Jurkat, Clone E6-1 (cell line): ENCODE data around the gene ATP13A3.
A peak's percentile ranks its signal among the peaks of the same experiment; 100 is the strongest.
"Not testable (repeated sequence)": the region's sequence is repeated elsewhere in the genome, so short reads cannot be mapped to it uniquely, and the experiment has no call there.

Experiments used
- DNase-seq: peaks from one replicate; pipeline ENCODE4 v3.0.0-alpha.2; 2011; ENCODE audit warnings: low read depth, low spot score
- H3K4me3 ChIP-seq: 2 replicates; pipeline ENCODE4 v1.5.1; 2011; ENCODE audit warnings: mild to moderate bottlenecking, low read length, control low read depth, moderate library complexity

Gene ATP13A3

DNA sequence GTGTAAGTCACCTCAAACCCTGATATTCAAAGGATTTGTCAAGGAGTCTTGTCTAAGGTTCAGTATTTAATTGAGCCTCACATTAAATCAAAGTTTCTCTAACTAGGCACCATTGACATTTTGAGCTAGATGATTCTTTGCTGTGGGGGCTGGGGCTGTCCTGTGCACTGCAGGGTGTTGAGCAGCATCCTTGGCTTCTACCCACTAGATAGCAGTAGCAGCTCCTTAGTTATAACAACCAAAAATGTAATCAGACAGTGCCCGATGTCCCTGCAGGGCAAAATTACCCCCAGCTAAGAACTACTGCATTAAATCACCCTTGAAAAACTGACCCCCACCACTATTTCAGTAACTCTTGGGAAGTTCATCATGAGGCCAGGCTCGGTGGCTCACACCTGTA lies 17.3 kb upstream of the ATP13A3 start:
- no peak for DNase-seq
- H3K4me3 ChIP-seq = no peak overlapping the region

DNA sequence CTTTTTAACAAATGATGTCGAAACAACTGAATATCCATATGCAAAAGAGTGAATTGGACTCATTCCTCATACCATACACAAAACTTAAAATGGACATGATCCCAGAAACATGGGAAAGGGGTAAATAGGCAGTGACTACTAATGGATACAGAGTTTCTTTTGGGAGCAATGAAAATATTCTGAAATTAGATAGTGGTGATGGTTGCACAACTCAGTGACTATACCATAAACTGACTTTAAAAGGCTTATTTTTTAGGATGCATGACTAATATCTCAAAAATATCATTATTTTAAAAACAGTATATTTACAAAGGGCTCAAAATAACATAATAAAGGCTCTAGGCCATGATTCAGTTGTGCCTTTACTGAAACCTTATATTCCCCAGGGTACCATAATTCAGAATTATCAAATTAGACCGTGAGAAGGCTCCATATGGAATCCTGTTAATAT lies 16.3 kb upstream of the ATP13A3 start:
- no peak overlapping the region for H3K4me3 ChIP-seq
- DNase-seq = no peak

DNA sequence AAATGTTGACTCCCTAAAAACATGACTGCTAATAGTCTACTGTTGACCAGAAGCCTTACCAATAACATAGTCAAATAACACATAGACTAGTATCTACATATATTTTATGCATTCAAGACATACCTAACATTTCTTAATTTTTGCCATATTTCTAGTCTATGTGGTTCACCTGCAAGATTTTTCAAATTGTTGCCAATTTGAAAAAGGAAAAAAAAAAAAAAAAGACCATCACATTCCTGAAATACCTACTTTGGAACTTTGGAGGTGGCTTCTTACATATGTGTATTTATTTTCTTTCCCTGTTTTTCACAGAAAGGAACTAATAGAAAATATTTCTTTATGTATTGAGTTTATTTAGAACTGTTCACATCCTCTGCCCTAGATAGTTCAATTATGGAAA lies 13.4 kb upstream of the ATP13A3 start:
- no peak for DNase-seq
- H3K4me3 ChIP-seq = no peak overlapping the region

DNA sequence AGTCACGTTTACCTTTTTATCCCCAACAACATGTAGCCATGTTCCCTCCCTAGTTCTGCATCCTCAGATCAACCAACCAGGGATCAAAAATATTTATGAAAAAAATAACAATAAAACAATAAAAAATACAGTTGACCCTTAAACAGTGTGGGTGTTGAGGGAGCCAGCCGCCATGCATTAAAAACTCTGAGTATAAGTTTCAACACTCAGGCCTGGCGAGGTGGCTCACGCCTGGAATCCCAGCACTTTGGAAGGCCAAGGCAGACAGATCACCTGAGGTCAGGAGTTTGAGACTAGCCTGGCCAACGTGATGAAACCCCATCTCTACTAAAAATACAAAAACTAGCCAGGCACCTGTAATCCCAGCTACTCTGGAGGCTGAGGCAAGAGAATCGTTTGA lies 12.7 kb upstream of the ATP13A3 start:
- DNase-seq, H3K4me3 ChIP-seq: not testable (repeated sequence)

DNA sequence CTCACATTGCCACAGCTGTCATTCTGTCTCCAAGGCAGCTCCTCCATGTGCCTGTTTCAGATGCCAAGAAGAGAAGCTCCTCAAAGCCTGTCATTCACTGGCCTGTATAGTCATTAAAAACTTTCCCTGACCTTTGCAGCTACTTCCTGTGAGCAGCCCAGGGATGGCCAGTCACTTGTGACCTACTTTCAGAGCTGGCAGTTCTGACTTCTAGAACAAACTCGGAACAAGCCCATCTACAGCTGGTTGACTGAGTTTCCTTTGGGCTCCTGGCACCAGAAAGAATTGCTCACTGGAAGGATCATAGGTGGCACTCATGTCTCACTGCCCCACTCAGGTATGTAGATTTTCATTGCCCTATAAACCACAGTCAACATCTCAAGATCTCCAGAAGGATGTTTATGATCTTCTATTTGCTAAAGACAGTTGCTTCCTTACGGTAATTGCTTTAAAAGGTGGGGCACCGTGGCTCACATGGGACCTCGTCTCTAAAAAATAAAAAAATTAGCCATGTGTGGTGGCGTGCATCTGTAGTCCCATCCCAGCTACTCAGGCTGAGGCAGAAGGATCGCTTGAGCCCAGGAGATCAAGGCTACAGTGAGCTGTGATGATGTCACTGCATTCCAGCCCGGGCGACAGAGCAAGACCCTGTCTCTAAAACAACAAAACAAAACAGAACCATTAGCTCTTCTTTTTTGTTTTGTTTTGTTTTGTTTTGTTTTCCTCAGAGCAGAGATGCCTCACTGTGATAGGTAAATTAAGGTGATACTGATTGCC lies 11.2 kb upstream of the ATP13A3 start:
- no peak for DNase-seq
- no peak overlapping the region for H3K4me3 ChIP-seq

DNA sequence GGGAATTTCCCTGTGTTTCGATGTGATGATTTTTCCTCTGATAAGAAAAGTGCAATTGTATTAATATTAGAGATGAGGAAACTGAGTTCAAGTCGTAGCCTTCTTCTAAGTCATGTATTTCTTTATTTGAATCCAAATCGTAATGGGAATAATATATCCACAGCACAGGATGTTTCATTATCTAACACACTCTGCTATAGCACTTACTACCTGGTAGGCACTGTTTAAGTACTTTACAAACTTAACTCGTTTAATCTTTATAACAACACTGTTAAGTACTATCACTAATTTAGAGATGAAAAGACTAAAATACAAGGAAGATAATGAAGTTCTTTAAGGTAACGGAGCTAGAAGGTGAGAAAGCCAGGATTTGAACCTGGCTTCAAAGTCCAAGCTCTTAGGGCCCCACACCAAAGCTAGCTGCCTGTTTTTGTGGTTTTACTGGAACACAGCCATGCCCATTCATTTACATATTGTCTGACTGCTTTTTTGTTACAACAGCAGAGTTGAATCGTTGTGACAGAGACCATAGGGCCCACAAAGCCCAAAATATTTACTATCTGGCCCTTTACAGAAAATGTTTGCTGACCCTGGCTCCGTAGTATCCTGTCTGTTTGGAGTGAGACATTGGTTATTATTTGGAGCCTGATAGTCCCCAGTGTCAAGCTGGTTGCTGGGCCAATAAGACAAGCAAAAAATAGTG lies 9.6 kb upstream of the ATP13A3 start:
- DNase-seq = peak; percentile 27

DNA sequence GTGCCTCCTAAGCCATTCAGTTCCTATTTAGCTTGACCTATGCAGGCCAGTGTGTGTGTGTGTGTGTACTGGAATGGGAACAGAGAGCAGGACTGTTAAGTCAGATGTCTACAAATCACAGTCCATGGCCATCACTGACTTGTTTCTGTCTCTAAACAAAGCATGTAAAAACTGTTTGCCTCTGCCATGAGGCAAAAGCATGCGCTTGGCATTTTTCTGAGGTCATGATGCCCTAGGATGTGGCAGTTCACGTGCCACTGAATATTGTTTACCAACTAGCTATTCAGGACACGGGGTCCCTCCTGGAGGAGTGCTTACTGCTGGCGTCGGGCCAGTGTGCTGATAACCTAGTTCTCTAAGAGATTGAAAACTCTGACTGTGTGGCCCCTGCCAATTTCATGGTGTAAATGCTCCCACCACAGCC lies 8.2 kb upstream of the ATP13A3 start:
- H3K4me3 ChIP-seq = no peak overlapping the region
- no peak for DNase-seq

More for the DNA sequence above, 9.6 kb upstream of the ATP13A3 start:
- H3K4me3 ChIP-seq = no peak overlapping the region

DNA sequence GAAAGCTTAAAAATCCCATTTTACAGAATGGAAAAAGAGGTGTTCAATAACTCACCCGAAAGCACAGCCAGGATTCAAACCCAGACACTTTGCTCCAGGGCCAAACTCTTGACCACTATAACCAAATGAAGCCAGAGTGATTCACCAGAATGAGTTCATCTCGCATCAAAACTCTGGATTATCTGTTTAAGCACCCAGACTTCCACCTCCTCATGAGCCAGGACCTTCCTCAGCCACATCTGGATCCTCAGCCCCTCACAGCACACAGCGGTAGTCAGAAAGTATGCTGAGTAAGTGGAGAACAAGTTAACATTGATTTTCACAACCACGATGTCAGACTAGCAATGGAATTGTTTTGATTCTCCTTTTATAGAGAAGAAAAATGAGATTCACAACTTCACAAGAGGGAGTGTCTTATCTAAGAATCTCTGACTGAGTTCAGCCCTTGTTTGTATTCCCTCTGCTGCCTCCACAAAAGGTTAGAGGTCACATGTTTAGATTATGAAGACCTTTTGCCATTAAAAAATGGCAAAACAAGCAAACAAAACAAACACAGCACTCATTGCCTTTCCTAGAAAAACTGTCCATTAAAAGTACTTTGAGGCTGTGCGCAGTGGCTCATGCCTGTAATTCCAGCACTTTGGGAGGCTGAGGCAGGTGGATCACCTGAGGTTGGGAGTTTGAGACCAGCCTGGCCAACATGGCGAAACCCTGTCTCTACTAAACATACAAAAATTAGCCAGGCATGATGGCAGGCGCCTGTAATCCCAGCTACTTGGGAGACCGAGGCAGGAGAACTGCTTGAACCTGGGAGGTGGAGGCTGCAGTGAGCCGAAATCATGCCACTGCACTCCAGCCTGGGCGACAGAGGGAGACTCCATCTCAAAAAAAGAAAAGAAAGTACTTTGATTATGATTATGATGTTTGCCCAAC lies 7.5 kb upstream of the ATP13A3 start:
- DNase-seq, H3K4me3 ChIP-seq: not testable (repeated sequence)

DNA sequence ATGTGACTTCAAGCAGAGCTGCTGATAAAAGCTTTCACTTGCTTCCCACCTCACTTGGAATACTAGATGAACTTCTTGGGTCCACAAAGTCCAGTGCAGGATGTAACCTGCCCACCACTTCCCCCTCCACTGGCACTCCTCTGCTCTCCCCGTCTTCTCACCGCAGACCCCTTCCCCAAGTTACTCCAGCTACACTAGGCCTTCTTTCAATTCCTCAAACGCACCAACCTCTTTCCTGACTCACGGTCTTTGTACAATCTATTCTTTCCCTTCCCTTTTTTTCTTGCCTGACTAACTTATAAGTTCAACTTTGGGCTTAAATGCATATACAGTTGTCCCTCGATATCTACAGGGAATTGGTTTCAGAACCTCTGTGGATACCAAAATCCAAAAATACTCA lies 5.2 kb upstream of the ATP13A3 start:
- H3K4me3 ChIP-seq = no peak overlapping the region
- DNase-seq = no peak

DNA sequence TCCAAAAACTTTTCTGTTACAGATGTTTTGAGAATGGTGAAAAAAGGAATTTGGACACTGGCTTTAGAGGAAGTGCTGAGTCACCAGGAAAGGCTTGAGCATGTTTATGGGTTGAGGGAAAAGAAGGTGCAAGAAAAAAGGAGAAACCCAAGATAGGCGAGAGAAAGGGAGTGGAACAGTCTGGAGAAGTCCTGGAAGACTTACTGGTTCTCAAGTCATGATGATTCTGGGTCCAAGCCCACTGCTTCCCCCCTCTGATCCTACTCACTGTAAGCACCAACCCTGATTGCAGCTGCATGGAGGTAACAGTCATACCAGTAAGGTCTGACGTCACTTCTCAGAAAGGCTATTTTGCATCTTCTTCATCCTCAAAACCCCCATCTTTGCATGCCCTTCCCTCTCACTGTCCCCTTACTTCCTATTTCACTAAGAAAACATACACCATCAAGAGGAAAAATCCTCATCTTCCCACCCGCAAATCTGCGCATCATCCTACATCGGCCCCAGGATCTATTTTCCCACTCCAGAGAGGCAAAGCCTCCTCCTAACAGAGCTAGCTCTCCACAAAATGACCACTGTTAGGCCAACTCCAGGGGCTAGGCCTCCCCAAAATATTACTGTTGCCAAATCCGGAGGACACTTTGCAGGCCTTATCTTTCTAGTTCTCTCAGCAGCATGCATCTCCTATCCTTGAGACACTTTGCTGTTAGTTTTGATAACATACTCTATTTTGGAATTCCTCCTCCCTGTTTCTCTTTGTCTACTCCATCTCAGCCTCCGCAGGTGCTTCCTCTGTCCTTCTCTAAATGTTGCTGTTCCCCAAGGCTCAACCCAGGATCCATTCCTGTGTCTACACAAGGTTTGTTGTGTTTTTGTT lies 3.2 kb upstream of the ATP13A3 start:
- no peak for DNase-seq

DNA sequence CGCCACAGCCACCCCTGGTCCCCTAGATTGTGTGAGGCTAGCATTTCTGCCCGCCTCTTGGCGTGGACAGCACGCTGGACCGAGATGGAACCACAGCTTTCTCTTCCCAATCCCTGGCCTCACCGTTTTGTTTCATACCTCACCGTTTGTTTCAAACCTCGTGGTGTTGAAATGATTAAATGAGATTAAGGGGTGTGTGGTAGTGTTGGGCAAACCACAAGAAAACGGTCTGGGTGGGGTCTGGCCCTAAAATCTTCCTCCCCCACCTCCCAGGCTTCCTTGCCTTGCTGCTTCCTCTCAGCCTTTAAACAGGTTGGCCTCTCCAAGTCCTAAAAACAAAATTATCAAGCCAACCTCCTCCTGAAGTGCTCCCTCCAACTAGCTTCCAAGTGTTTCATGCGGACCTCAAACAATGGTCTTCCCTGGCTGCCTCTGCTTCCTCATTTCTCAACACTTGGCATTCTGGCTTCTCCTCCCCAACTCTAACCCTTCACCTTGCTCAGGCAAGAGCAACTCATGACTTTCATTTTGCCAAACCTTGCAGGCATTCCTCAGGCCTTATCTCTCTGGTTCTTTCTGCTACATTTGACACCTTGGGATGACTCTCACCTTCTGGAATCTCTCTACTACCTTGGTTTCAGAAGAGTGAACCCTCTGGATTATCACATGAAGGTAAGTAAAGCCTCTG lies 1.4 kb upstream of the ATP13A3 start:
- H3K4me3 ChIP-seq = no peak overlapping the region
- DNase-seq = peak; percentile 70

More for the DNA sequence above, 3.2 kb upstream of the ATP13A3 start:
- H3K4me3 ChIP-seq = no peak overlapping the region

DNA sequence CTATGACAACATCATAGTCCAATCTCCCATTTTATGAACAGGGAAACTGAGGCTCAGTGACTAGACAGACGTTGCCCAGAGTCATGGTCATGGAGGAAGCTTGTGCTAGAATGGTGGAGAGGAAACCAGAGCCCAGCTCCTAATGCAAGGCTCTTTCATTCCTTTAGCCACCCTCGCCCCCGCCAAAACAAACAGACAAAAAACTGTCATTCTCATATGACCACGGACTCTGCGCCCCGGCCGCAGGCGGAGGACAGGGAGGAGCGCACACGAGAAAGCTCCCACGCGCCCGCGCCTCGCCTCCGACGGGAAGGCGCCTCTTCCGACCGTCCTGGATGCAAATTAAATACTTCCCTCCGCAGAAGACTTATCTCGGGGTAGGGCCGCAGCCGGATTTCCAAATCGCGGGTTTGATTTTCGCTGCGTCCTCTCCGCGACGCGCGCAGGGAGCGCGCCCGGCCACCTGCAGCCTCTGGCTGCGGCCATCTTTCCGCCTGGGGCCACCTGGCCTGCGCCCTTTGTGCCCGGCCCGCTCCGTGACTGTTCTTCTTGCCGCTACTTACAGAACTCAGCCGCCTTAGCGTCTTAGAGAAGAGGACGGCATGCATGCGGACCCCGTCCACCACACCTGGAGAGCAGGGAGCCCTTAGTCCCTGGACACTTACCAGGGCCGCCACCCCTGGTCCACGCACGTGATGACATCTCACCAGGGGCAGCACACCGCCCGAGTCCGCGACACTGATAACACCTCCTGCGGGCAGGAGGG lies 670 bp upstream of the ATP13A3 start:
- H3K4me3 ChIP-seq = peak overlapping the region; percentile 33
- DNase-seq = no peak

DNA sequence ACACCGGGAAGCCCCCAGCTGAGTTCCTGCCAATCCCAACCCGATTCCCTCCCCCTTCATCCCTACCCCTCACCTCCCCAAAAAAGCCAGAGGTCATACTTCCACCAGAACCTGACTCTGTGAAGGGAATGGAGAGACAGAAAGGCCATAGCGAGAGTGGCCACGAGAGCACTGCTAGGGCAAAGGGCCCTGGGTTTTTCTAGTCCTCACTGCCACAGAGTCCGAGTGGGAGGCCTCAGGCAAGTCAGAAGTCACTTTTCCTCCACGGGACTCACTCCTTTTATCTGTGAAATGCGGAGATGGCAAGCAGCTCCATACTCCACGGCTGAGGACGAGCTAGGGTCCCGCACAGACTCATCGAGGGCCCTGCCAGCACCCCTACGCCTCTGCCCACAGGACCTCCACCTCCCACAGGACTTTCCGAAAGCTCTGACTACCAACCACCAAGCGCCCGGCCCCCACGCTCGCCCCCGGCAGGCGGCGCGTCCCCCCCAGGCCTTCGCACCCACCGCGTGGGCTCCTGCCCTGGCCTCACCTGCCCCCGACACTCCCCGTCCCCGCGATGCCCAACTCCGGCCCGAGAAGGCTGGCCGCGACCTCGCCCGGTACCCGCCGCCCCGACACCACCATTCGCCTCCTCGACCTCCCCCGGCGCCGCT lies 792 bp downstream of the ATP13A3 start:
- DNase-seq = no peak
- peak overlapping the region; percentile 84 for H3K4me3 ChIP-seq

DNA sequence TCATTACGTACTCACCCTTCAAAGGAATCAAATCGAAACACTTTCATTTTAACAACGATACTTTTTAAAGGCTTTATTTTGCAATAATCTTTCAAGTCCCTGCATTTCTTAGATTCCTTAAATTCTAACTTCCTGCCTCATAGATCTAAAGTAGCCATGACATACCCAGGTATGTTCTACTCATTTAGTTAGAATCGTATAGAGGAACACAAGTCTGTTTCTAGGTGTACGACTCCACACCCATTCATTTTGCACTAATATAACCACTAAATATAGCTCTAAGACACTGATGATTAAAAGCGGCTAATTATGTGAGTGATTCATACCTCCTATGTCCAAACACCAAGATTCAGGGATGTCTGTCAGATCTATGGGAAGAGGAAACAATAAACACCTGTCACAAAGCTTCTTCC lies 1.3 kb downstream of the ATP13A3 start:
- DNase-seq = no peak
- peak overlapping the region; percentile 84 for H3K4me3 ChIP-seq

DNA sequence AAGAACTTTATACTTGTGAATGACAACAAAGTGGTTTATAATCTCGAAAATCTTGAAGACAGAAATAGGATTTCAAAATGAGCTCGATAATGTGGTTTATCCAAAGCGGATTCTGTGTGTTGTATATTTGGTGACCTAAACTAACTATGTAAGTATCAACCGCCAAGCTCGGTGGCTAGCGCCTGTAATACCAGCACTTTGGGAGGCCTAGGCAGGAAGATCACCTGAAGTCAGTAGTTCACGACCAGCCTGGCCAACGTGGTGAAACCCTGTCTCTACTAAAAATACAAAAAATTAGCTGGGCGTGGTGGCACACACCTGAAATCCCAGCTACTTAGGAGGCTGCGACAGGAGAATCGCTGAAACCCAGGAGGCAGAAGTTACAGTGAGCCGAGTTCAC lies 2.2 kb downstream of the ATP13A3 start:
- DNase-seq = no peak
- no peak overlapping the region for H3K4me3 ChIP-seq

DNA sequence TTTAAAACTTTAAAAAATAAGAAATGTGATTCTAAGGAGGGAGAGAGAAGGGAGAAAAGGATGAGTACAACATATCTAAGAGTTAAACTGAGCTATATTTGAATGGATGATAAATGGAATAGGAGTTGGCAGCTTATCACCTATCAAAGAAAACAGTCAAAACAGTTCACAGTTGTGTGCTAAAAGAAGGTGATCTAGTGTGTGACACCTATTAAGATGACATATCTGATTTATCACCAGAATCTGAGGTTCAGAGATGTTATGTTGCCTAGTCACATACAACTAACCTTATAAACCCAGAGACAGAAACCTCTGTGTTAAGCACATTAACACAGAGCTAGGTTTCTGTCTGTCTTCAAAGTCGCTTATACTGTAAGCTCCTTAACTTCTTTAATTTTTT lies 3.0 kb downstream of the ATP13A3 start:
- no peak overlapping the region for H3K4me3 ChIP-seq
- DNase-seq = no peak

DNA sequence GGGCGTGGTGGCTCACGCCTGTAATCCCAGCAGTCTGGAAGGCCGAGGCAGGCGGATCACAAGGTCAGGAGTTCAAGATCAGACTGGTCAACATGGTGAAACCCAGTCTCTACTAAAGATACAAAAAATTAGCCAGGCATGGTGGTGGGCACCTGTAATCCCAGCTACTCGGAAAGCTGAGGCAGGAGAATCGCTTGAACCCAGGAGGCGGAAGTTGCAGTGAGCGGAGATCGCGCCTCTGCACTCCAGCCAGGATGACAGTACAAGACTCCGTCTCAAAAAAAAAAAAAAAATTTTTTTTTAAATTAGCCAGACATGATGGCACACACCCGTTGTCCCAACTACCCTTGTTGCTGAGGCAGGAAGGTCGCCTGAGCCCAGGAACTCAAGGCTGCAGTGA lies 4.0 kb downstream of the ATP13A3 start:
- H3K4me3 ChIP-seq, DNase-seq: not testable (repeated sequence)
